ENCODE results near the gene FRMPD4. TPM values are rescaled to one million over a fixed set of nuclear protein-coding genes. Genes with fewer than 3 reads are reported as not detected.
"Not testable (repeated sequence)": the region's sequence is repeated elsewhere in the genome, so short reads cannot be mapped to it uniquely, and the experiment has no call there.

FRMPD4 gene
- total RNA-seq = under 1 TPM; 0.10 to 0.19 TPM
- long read RNA-seq, donor 1, partial matches to known transcripts = 0 of 1 reads
- long read RNA-seq, donor 1, other reads (novel, unspliced or antisense) = 1 of 1 reads
- long read RNA-seq, donor 2 = 0 reads

DNA sequence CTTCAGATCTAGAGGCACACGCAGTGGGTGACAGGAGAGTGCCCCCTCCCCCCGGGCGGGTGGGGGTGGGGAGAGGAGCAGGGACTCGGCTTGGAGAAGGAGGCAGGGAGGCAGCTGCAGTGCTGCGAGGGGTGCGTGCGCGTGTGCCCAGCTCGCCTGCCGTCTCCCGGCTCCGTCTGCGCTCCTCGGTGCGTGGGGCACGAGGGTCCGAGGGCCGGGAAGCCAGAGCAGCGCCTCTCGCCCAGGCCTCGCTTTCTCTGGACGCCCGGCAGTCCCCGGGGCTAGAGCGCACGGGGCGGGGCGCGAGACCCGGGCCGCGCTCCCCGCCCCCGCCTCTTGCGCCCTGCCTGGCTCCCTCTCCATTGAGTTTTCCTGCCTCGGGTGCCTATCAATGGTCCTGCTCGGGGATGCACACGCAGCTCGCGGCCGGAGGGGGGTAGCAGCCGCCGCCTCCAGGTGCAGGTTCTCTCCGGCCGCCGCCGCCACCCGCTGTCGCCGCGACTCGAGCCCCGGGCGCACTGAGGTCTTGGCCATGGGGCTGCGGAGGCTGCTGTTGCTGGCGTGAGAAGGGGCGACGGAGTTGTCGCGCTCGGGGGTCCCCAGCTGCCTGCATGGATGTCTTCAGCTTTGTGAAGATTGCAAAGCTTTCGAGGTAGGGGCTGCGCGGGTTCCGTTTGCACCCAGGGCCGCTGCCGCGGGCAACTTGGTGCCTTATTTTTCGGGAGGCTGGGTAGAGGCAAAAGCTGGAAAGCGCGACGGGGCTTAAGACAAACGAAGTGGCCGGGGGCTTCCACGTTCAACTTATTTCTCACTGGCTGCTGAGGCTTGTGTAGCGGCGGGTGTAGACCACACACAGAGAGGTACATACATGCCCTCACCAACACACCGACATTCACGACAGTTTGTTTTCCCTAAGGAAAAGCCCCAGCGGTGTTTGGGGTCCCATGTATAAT is at the start of gene FRMPD4:
TSS of gene FRMPD4 (plus strand) at position 113 of the 953 bp plus-strand sequence. CDS start at position 612, 499 bp downstream.
- DNase-seq (ENCODE audit: low spot score) = no peak
- intact Hi-C loops (cut with DNase I) = no loop called here

DNA sequence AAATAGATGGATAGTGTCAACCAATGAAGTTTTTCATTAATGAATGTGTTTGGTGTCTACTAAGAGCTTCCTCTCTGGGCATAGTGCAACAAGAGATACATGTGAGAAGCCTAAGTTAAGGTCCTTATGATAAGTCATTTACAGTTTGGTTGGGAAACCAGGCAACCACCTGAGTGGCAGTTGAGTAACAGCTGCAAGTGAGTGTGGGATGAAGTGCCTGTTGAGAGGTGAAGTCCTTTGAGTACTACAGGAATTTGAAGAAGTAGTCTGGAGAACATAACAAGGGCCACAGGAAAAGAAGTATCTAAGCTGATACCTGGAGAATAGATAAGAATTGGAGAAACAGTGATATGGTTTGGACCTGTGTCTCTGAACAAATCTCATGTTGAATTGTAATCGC is 48.5 kb upstream of the FRMPD4 start:
- DNase-seq (ENCODE audit: low spot score) = no peak
- intact Hi-C loops (cut with DNase I) = no loop called here

DNA sequence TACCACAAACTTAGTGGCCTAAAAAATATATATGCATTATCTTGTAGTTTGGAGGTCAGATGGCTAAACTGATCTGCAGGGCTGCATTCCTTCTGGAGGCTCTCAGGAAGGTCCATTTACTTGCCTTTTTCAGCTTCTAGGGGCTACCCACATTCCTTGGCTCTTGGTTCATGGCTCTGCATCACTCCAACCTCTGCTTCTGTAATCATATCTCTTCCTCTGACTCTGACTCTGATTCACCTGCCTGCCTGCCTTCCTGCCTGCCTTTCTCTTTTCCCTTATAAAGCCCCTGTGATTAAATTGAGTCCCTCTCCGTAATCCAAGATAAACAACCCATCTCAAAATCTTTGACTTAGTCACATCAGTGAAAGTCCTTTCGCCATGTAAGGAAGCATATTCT is 25.0 kb upstream of the FRMPD4 start:
- intact Hi-C loops (cut with DNase I) = no loop called here
- no peak for DNase-seq (ENCODE audit: low spot score)

DNA sequence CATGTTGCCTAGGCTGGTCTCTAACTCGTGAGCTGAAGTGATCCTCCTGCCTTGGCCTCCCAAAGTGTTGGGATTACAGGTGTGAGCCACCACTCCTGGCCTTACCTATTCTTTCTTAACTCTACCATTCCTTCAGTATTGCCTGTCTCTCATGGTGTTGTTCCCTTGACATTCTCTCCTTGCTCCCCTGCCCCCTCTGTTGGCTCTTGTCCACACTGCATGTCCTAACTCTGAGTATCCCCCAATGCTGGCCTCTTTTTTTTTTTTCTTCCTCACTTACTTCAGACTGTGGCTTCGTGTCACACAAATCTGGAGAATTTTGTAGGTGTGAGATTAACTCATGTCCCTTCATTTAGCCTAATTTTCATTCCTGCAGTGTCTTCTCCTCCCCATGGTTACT is 22.9 kb upstream of the FRMPD4 start:
- intact Hi-C loops (cut with DNase I) = no loop called here
- no peak for DNase-seq (ENCODE audit: low spot score)

DNA sequence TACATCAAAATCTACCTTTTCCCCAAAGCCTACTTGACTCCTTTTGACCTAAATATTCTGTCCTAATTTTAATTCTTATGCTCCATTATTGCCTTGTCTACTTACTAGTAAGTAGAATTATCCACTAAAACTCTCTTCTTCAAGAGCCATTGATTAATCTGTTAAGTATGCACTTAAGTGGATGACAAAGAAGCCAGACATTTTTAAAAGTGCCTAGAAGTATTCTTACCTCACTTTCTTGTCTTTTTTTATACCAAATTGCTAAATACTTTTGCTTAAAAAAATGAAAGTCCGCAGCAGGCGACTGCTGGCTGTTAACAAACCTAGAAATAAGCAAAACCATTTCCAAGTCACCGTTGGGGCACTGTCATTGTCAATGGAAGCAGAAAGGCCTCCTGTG is 20.1 kb upstream of the FRMPD4 start:
- intact Hi-C loops (cut with DNase I) = no loop called here
- no peak for DNase-seq (ENCODE audit: low spot score)

DNA sequence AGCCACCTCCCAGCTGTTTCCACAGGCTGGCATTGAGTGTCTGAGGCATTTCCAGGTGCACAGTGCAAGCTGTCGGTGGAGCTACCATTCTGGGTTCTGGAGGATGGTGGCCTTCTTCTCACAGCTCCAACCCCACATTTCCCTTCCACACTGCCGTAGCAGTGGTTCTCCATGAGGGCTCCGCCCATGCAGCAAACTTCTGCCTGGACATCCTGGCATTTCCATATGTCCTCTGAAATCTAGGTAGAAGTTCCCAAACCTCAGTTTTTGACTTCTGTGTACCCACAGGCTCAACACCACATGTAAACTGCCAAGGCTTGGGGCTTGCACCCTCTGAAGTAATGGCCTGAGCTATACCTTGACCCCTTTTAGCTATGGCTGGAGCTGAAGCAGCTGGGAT is 10.3 kb upstream of the FRMPD4 start:
- no peak for DNase-seq (ENCODE audit: low spot score)
- intact Hi-C loops (cut with DNase I) = no loop called here

DNA sequence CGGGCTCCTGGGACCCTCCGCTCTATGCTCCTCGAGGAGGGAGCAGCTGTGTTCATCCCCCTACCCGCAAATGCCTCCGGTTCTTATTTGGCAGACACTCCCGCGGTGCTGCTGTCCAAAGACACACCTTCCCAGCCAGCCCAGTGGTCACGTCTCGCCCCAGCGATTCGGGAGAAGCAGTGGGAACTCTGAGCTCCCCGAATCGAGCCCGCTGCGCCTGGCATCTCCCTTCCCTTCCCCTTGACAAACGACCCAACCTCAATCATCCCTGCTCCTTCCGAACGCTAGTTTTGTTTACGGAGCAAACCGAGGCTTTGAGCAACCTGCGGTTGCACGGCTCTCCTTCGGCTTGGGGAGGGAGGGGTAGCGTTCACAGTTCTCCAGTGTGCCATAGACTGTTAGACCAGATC is 317 bp upstream of the FRMPD4 start:
- intact Hi-C loops (cut with DNase I) = no loop called here
- no peak for DNase-seq (ENCODE audit: low spot score)

DNA sequence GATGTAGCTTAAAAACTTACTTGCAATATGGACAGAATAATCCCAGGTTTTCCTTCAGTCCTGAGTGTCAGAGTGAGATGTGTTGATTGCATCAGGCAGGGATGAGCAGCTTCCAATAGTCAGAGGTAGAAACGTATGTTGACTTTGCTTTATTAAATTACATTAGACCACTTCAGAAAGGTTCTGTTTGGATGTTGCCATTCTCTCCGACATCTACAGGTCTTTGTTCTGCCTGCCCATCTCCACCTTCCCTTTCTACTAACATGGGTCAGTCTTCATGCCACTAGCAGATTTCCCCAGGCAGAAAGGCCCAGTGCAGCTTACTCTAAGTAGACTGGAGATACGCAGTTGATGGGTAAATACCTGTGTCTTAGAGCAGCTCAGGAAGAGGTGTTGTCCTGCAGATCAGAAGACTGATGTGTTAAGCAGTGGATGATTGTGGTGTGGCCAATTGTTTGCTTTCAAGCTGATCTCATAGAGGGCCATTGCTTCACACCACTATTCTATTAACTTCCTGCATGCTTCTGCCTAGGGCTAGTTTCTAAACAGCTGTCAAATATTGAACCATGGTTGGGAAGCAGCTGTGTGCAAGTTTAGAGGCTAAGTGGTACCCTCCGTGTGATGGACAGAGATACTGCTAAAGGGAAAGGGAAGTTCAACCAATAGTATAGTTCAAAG is 1.8 kb downstream of the FRMPD4 start:
- no peak for DNase-seq (ENCODE audit: low spot score)
- intact Hi-C loops (cut with DNase I) = no loop called here

DNA sequence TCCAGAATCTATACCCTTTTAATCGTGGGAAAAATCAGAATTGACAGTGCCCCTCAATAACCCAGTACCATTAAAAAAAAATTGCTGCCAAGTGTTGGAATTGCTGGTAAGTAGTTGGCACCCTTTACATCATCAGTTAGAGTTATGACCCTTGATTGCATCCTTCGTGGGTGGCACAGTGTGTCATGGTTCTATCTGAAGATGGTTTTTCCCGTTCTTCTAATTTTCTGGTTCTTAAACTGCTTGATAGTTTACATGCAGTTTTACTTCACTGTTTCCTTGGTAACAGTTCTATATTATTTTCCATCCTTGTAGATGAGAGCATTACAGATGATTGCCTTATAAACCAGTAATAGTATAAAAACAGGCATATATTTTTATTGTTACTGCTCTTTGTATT is 3.2 kb downstream of the FRMPD4 start:
- intact Hi-C loops (cut with DNase I) = no loop called here
- no peak for DNase-seq (ENCODE audit: low spot score)

DNA sequence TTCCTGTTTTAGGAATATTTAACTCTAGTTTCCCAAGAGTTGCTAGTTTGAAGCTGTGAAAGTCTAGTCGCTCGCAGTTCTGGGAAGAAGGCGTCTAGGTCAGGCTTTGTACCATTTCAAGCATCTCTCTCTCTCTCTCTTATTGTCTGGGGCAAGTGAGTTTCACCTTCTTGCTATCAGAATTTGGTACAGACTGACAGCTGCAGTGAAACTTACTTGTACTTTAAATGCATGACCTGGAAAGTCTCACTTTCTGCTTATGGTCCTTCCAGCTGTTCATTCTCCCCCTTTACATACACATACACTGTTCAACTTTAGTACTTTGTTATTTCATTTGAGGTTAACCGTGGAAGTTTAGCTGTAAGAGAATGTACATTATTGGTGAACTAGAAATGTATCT is 4.4 kb downstream of the FRMPD4 start:
- intact Hi-C loops (cut with DNase I) = no loop called here
- no peak for DNase-seq (ENCODE audit: low spot score)

DNA sequence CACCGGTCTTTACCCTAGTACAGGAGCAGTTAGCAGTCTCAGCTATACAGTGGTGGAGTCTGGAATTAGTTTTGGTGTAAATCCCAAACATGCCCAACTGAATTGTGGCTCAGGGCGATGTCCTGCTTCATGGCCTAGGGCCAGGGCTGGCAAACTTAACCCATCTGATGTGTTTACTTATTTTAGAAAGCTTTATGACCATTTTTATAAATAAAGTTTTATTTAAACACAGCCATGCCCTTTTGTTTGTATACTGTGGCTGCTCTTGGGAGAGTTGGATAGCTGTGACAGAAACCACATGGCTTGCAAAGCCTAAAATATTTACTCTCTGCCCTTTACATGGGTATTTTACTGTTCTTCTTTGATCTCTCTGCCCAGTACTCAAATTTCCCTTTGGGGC is 7.1 kb downstream of the FRMPD4 start:
- DNase-seq (ENCODE audit: low spot score) = no peak
- intact Hi-C loops (cut with DNase I) = no loop called here

DNA sequence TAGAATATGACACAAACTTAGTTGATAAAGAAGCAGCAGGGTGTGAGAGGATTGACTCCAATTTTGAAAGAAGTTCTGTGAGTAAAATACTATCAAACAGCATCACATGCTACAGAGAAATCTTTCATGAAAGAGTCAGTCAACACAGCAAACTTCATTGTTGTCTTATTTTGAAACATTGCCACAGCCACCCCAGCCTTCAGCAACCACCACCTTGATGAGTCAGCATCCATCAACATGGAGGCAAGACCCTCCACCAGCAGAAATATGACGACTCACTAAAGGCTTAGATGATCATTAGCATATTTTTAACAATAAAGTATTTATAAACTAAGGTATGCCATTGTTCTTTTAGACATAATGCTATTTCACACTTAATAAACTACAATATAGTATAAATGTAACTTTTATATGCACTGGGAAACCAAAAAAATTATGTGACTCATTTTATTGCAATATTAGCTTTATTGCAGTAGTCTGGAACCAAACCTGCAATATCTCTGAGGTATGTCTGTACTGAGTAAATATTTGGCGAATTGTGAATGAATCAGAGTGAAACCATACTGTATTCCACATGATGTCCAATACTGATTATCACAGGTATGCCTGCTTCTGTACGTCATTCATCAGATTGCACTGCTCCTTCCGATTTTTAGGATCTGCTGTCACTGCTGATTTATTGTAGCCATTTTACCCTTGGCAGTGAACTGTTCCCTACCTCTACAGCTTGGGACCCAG is 11.6 kb downstream of the FRMPD4 start:
- intact Hi-C loops (cut with DNase I) = no loop called here
- DNase-seq (ENCODE audit: low spot score) = no peak

DNA sequence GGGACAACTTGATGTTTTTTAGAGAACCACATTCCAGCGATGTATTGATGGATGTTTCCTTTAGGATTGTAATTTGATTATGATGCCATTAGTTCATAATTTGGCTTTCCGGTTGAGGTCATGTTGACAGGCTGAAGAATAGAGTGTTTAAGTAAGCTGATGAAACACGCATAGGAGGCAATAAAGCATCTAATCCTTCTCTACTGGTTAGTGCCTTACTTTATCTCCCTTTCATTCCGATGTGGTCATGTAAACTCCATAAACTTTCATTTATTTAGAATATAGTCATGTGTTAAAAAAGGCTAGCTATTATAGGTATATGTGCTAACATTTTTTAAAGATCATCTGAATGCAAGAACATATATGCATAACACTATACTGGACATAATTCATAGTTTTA is 15.0 kb downstream of the FRMPD4 start:
- DNase-seq (ENCODE audit: low spot score) = no peak
- intact Hi-C loops (cut with DNase I) = no loop called here

DNA sequence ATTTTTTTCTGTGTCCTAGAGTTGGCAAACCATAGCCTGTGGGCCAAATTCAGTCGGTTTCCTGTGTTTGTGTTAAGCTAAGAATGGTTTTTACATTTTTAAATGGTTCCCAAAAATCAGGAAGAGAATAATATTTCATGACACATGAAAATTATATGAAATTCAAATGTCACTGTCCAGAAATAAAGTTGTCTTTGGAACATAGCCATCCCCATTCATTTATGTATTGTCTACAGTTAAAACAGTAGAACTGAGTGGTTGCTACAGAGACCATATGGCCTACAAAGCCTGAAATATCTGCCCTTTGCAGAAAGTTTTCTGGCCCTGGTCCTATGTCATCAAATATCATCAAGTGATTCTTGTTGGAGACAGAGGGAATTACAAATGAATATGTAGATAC is 15.5 kb downstream of the FRMPD4 start:
- no peak for DNase-seq (ENCODE audit: low spot score)
- intact Hi-C loops (cut with DNase I) = no loop called here

DNA sequence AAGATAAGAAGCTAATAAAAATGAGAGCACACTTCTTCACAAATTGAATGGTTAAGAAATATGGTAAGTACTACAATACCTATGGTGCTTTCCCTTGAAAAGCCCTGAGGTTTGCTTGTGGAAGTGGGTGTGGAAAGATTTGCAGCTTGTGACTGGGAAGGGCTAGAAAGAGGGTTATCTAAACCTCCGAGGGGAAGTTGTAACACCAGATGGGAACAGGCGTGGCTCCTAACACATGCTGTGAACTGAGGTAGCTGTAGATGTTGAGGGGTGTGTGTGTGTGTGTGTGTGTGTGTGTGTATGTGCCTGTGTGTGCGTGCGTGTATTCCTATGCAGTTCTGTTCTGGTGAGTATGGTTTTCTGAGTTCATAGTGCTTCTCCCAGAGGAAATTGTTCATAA is 21.5 kb downstream of the FRMPD4 start:
- no peak for DNase-seq (ENCODE audit: low spot score)
- intact Hi-C loops (cut with DNase I) = no loop called here

DNA sequence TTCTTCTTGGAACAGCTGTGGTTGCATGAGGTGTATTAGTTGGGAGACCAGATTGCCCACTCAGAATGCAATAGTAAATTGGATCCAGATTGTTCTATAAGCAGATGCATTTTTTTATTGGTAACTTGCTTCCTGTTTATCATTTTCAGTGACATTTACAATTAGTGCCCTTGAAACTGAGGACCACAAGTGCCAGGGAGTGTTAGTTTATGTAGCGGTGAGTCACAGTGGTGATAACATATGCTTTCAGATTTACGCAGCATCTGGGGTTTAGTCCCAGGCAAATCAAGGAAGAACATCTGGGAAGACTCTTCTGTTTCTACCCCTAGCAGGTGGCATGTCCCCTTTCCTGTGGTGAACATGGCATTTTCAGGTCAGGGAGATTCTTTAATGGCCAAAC is 24.1 kb downstream of the FRMPD4 start:
- intact Hi-C loops (cut with DNase I) = no loop called here
- no peak for DNase-seq (ENCODE audit: low spot score)

DNA sequence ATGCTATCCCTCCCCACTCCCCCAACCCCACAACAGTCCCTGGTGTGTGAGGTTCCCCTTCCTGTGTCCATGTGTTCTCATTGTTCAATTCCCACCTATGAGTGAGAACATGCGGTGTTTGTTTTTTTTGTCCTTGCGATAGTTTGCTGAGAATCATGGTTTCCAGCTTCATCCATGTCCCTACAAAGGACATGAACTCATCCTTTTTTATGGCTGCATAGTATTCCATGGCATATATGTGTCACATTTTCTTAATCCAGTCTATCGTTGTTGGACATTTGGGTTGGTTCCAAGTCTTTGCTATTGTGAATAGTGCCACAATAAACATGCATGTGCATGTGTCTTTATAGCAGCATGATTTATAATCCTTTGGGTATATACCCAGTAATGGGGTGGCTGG is 25.9 kb downstream of the FRMPD4 start:
- DNase-seq (ENCODE audit: low spot score); intact Hi-C loops (cut with DNase I): not testable (repeated sequence)

DNA sequence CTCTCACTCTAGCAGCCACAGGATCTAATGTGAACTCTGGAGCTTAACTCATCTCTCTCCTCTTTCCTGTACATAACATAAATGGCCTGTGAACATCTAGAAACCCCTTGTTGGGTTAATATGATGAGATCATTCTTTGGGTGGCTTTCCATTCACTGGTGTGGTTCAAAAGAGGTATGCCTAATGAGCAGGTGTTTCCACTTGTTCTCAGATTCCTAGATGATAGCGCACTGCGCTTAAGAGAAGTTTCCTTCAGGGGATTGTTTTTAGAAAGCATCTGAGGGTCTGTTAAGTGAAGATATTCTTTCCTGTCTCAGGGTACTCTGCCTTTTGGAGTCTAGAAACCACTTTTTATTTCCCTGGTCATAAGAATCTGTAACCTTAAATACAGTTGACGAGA is 32.5 kb downstream of the FRMPD4 start:
- intact Hi-C loops (cut with DNase I) = no loop called here
- no peak for DNase-seq (ENCODE audit: low spot score)

DNA sequence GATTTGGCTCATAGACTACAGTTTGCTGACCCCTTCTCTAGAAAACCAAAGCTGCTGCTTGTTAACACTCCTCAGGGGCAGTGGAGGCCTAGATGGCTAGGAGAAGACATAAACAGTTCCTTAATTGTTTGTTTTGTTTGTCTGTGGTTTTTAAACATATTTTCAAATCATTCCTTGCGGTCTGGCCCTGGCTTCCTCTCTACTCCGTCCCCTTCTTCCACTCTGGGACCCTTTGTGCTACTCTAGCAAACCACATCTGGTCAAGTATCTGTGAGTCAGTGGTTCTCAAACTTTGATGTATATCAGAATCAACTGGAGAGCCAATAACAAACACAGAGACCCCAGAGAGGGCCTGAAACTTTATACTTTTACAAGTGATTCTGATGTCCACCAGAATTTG is 36.1 kb downstream of the FRMPD4 start:
- intact Hi-C loops (cut with DNase I) = no loop called here
- DNase-seq (ENCODE audit: low spot score) = no peak

DNA sequence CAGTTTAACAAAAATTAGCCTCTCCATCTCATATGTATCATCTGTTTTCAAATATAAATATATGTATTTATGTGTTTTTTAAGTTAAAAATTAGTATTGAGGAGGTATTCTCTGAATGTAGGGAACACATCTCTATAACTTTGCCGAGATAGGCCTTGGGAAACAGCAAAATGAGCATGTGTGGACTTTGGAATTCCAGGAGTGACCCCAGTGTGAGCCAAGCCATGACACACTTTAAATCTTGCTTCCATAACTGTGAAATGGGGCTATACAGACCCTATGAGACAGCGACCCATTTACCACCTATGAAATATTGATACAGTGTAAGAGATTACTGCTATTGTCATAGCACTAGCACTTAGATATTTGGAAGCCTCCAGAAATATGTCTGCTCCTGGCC is 58.8 kb downstream of the FRMPD4 start:
- intact Hi-C loops (cut with DNase I) = no loop called here
- no peak for DNase-seq (ENCODE audit: low spot score)
